Measurements from ENCODE around the gene MAGEA11. TPM values are rescaled to one million over a fixed set of nuclear protein-coding genes. Genes with fewer than 3 reads are reported as not detected.
"Not testable (repeated sequence)": the region's sequence is repeated elsewhere in the genome, so short reads cannot be mapped to it uniquely, and the experiment has no call there.

MAGEA11 gene
- total and polyA plus RNA-seq, 11 donors, result not detected

GRCh38 chrX:149721778-149722177 lies 9.9 kb downstream of the MAGEA11 start:
- H3K4me3 ChIP-seq, result no peak overlapping the region
- no peak for DNase-seq
- ATAC-seq, result no peak
- WGBS, 4 donors, result 85 to 94% (median 89%) methylated on average over 8 of the region's 8 CpGs
- TF ChIP-seq POLR2A (IDR thresholded peaks at IDR 0.05) (no peak), CTCF (IDR thresholded peaks at IDR 0.05) (no peak)
- no peaks in the 10 kb centered on the region for H3K36me3 ChIP-seq
- no peak overlapping the region for H3K27ac ChIP-seq
- peaks cover 0 to 4% (median 0%) of the 10 kb centered on the region in 9 donors for H3K27me3 ChIP-seq
- no peaks in the 10 kb centered on the region for H3K9me3 ChIP-seq
- no peaks in the 10 kb centered on the region for H3K4me1 ChIP-seq
- intact Hi-C loops (cut with DNase I), result no loop called here

GRCh38 chrX:149723583-149724118 lies 11.8 kb downstream of the MAGEA11 start:
- H3K4me1 ChIP-seq; H3K4me3 ChIP-seq; H3K9me3 ChIP-seq; H3K27me3 ChIP-seq; H3K36me3 ChIP-seq; intact Hi-C loops (cut with DNase I); ATAC-seq; DNase-seq; H3K27ac ChIP-seq: not testable (repeated sequence)
- 36 to 58% (median 44%) methylated on average over 3 of the region's 5 CpGs for WGBS, 4 donors

GRCh38 chrX:149727308-149727707 lies 15.4 kb downstream of the MAGEA11 start:
- ATAC-seq; H3K9me3 ChIP-seq; DNase-seq; H3K27ac ChIP-seq; H3K4me1 ChIP-seq; H3K27me3 ChIP-seq; H3K36me3 ChIP-seq; H3K4me3 ChIP-seq; intact Hi-C loops (cut with DNase I): not testable (repeated sequence)
- WGBS, 4 donors, result 67 to 85% (median 77%) methylated on average over 3 of the region's 7 CpGs

DNA sequence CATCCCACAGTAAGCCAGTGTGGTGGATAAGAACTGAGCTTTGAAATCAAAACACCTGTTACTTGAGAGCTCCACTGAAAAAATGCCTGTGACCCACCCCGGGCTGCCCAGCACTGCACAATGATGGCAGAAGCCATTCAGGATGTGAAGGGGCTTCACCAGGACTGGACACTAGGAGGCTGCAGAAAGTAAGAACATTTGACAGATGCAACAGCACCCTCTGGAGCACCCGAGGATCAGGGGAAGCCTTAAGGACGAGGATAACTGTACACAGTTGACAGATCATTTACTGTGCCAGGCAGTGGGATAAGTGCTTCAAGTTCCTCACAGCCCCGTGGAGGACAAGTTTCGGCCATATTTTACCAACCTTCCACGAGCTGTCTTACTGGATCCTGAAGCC lies 30.4 kb downstream of the MAGEA11 start:
- ATAC-seq, result peak in 1 of 4 donors; percentile 26
- H3K4me3 ChIP-seq; H3K36me3 ChIP-seq; H3K9me3 ChIP-seq; H3K4me1 ChIP-seq; intact Hi-C loops (cut with DNase I); H3K27me3 ChIP-seq; H3K27ac ChIP-seq; DNase-seq: not testable (repeated sequence)
- 10% methylated on average over 1 of the region's 6 CpGs; no CpG with 5 or more reads in 3 of the 4 donors for WGBS, 4 donors

- H3K36me3 ChIP-seq; H3K4me3 ChIP-seq; DNase-seq; intact Hi-C loops (cut with DNase I); H3K27ac ChIP-seq; H3K4me1 ChIP-seq; H3K27me3 ChIP-seq; H3K9me3 ChIP-seq: not testable (repeated sequence)
- 89 to 92% methylated on average over 2 of the region's 6 CpGs; no CpG with 5 or more reads in 2 of the 4 donors for WGBS, 4 donors
- peak in 2 of 4 donors; percentile 55 to 57 for ATAC-seq
Observed at GRCh38 chrX:149746390-149747007, 34.6 kb downstream of the MAGEA11 start.

- intact Hi-C loops (cut with DNase I), result no loop called here
- WGBS, 4 donors, result 77 to 89% (median 88%) methylated on average over 7 to 8 of the region's 8 CpGs
- ATAC-seq (peak in 1 of 4 donors; percentile 18), DNase-seq (no peak)
- no peak overlapping the region for H3K27ac ChIP-seq
- H3K9me3 ChIP-seq, result no peaks in the 10 kb centered on the region
- H3K27me3 ChIP-seq, result peaks cover 0 to 3% (median 0%) of the 10 kb centered on the region in 9 donors
- no peak overlapping the region for H3K4me3 ChIP-seq
- H3K4me1 ChIP-seq, result no peaks in the 10 kb centered on the region
- TF ChIP-seq POLR2A (IDR thresholded peaks at IDR 0.05) (no peak), CTCF (IDR thresholded peaks at IDR 0.05) (no peak)
- H3K36me3 ChIP-seq, result no peaks in the 10 kb centered on the region
Observed at GRCh38 chrX:149757206-149758067, 45.6 kb downstream of the MAGEA11 start.
